WTC11 (cell line): Measurements from ENCODE around the gene SVOPL. TPM values are rescaled to one million over a fixed set of nuclear protein-coding genes. Genes with fewer than 3 reads are reported as not detected.

Source experiments
- ATAC-seq: fragments of 200-7000 bp; cut with Tn5 transposase; 2 replicates; pipeline ENCODE4 v1.10.0; 2021; ENCODE audit warnings: mild to moderate bottlenecking, moderate library complexity
- CTCF ChIA-PET: fragments of 300-600 bp; sonication (Branson Sonifier 250); formaldehyde crosslinking; loops from one replicate; lab custom pipeline; 2021; ENCODE audit warnings: antibody characterized with exemption; lab: Charles Lee
- POLR2A ChIA-PET: fragments of 350-600 bp; sonication (Branson Sonifier 250); formaldehyde crosslinking; loops from one replicate; lab custom pipeline; 2021; ENCODE audit warnings: antibody characterized with exemption; lab: Charles Lee
- DNase-seq: peaks from one replicate; pipeline ENCODE4 v3.0.0; 2021; ENCODE audit warnings: low spot score
- H3K27ac Mint-ChIP-seq: 2 replicates; pipeline ENCODE4 v1.8.0; 2021; ENCODE audit warnings: mixed read lengths
- H3K27me3 Mint-ChIP-seq: 2 replicates; pipeline ENCODE4 v1.8.0; 2021; ENCODE audit warnings: low read depth, mild to moderate bottlenecking, moderate library complexity, mixed read lengths
- H3K36me3 Mint-ChIP-seq: 2 replicates; pipeline ENCODE4 v1.8.0; 2021; ENCODE audit warnings: mixed read lengths
- H3K4me1 Mint-ChIP-seq: 2 replicates; pipeline ENCODE4 v1.8.0; 2022; ENCODE audit warnings: mixed read lengths
- H3K4me3 Mint-ChIP-seq: 2 replicates; pipeline ENCODE4 v1.8.0; 2021; ENCODE audit warnings: mild to moderate bottlenecking, moderate library complexity, mixed read lengths
- H3K9me3 Mint-ChIP-seq: 2 replicates; pipeline ENCODE4 v1.8.0; 2021; ENCODE audit warnings: mixed read lengths
- ATF2 ChIP-seq: sonication (generic); formaldehyde crosslinking; IDR thresholded peaks from 2 replicates; pipeline ENCODE4 v1.8.1; 2022; ENCODE audit warnings: low read depth, missing genetic modification reagents, borderline replicate concordance
- E2F5 ChIP-seq: sonication (generic); formaldehyde crosslinking; IDR thresholded peaks from 2 replicates; pipeline ENCODE4 v1.8.1; 2022; ENCODE audit warnings: mild to moderate bottlenecking, moderate library complexity, missing genetic modification reagents
- ETV6 ChIP-seq: sonication (generic); formaldehyde crosslinking; IDR thresholded peaks from 2 replicates; pipeline ENCODE4 v1.8.1; 2022; ENCODE audit warnings: mild to moderate bottlenecking, missing genetic modification reagents
- FOXP1 ChIP-seq: sonication (generic); formaldehyde crosslinking; IDR thresholded peaks from 2 replicates; pipeline ENCODE4 v1.8.0; 2022; ENCODE audit warnings: missing genetic modification reagents, mild to moderate bottlenecking, moderate library complexity, borderline replicate concordance
- FOXP4 ChIP-seq: sonication (generic); formaldehyde crosslinking; IDR thresholded peaks from 2 replicates; pipeline ENCODE4 v1.8.0; 2022; ENCODE audit warnings: mild to moderate bottlenecking, missing genetic modification reagents
- GABPB1 ChIP-seq: sonication (generic); formaldehyde crosslinking; IDR thresholded peaks from 2 replicates; pipeline ENCODE4 v1.8.1; 2023; ENCODE audit warnings: mild to moderate bottlenecking, missing genetic modification reagents
- GTF2I ChIP-seq: fragments of 250-450 bp; sonication (Bioruptor Pico); conservative IDR thresholded peaks from 2 replicates; pipeline ENCODE4 v1.4.0; 2021; ENCODE audit warnings: mild to moderate bottlenecking
- HMGXB4 ChIP-seq: sonication (generic); formaldehyde crosslinking; IDR thresholded peaks from 2 replicates; pipeline ENCODE4 v1.8.1; 2023; ENCODE audit warnings: mild to moderate bottlenecking, moderate library complexity, missing genetic modification reagents
- IRF1 ChIP-seq: sonication (generic); formaldehyde crosslinking; IDR thresholded peaks from 2 replicates; pipeline ENCODE4 v1.8.0; 2023; ENCODE audit warnings: missing genetic modification reagents
- MAX ChIP-seq: sonication (generic); formaldehyde crosslinking; IDR thresholded peaks from 2 replicates; pipeline ENCODE4 v1.8.0; 2022; ENCODE audit warnings: mild to moderate bottlenecking, missing genetic modification reagents
- MXD4 ChIP-seq: fragments of 250-450 bp; sonication (Bioruptor Pico); IDR thresholded peaks from 2 replicates; pipeline ENCODE4 v1.8.0; 2021; ENCODE audit warnings: mild to moderate bottlenecking, moderate library complexity, borderline replicate concordance
- MYBL2 ChIP-seq: sonication (generic); formaldehyde crosslinking; IDR thresholded peaks from 2 replicates; pipeline ENCODE4 v1.8.1; 2023; ENCODE audit warnings: mild to moderate bottlenecking, moderate library complexity, missing genetic modification reagents
- ZNF219 ChIP-seq: sonication (generic); formaldehyde crosslinking; IDR thresholded peaks from 2 replicates; pipeline ENCODE4 v1.8.0; 2023; ENCODE audit warnings: missing genetic modification reagents, mild to moderate bottlenecking, borderline replicate concordance
- ZNF425 ChIP-seq: fragments of 250-450 bp; sonication (Bioruptor Pico); conservative IDR thresholded peaks from 2 replicates; pipeline ENCODE4 v1.9.0; 2021; ENCODE audit warnings: mild to moderate bottlenecking
- total RNA-seq: library from RNA; stranded (reverse); gene quantifications from 3 replicates; pipeline ENCODE4 v1.2.3, GENCODE V29; 2021

SVOPL gene
- total RNA-seq, 1 experiment from 2014 or later: 1.9 TPM

GRCh38 chr7:138649506-138649905 is 51.7 kb downstream of the SVOPL start (continued):
- TF ChIP-seq ZNF425: no peak
- no peak for TF ChIP-seq HMGXB4 (CRISPR knock-in tag)
- no peak for TF ChIP-seq E2F5 (CRISPR knock-in tag)
- no peak for TF ChIP-seq MYBL2 (CRISPR knock-in tag)
- TF ChIP-seq MXD4 (CRISPR knock-in tag): no peak

- ChIA-PET POLR2A (no interaction called here), CTCF (interaction anchor here (0.6 to 2.0 kb wide), 11 partner anchors 10 to 148 kb away, joined by 3 to 11 read pairs (median 3); no protein-coding TSS in a partner anchor)
- H3K4me1 Mint-ChIP-seq: peaks cover 12% of the 10 kb centered on the region
Measured at GRCh38 chr7:138645284-138645683, 55.9 kb downstream of the SVOPL start.

GRCh38 chr7:138632826-138633602 is 68.1 kb downstream of the SVOPL start:
- TF ChIP-seq GABPB1 (CRISPR knock-in tag) (no peak), MAX (CRISPR knock-in tag) (no peak), ZNF219 (CRISPR knock-in tag) (no peak), MXD4 (CRISPR knock-in tag) (no peak)

More at GRCh38 chr7:138645284-138645683, 55.9 kb downstream of the SVOPL start:
- ATAC-seq (peak; percentile 81), DNase-seq (peak; percentile 47)
- no peaks in the 10 kb centered on the region for H3K36me3 Mint-ChIP-seq
- H3K9me3 Mint-ChIP-seq: no peaks in the 10 kb centered on the region
- no peak overlapping the region for H3K4me3 Mint-ChIP-seq
- H3K27me3 Mint-ChIP-seq: no peaks in the 10 kb centered on the region
- H3K27ac Mint-ChIP-seq: no peak overlapping the region
- TF ChIP-seq FOXP4 (CRISPR knock-in tag) (no peak), MAX (CRISPR knock-in tag) (peak; percentile 26; the same call in 1 of the 2 replicates)
- TF ChIP-seq, all 79 proteins: peak for 1

GRCh38 chr7:138632384-138632783 is 68.8 kb downstream of the SVOPL start:
- CTCF ChIA-PET: interaction anchor here (1.9 kb wide), 1 partner anchor 12 kb away, joined by 4 read pairs; no protein-coding TSS in a partner anchor
- H3K27ac Mint-ChIP-seq: no peak overlapping the region
- ATAC-seq (no peak), DNase-seq (no peak)
- POLR2A ChIA-PET: no interaction called here
- no peaks in the 10 kb centered on the region for H3K9me3 Mint-ChIP-seq
- no peaks in the 10 kb centered on the region for H3K27me3 Mint-ChIP-seq
- H3K4me1 Mint-ChIP-seq: peaks cover 15% of the 10 kb centered on the region
- no peak overlapping the region for H3K4me3 Mint-ChIP-seq
- no peaks in the 10 kb centered on the region for H3K36me3 Mint-ChIP-seq
- TF ChIP-seq GTF2I (no peak), ATF2 (CRISPR knock-in tag) (no peak), IRF1 (CRISPR knock-in tag) (no peak), FOXP4 (CRISPR knock-in tag) (no peak), ETV6 (CRISPR knock-in tag) (no peak), MAX (CRISPR knock-in tag) (no peak), FOXP1 (CRISPR knock-in tag) (no peak)

More at GRCh38 chr7:138632826-138633602, 68.1 kb downstream of the SVOPL start:
- no peaks in the 10 kb centered on the region for H3K36me3 Mint-ChIP-seq
- CTCF ChIA-PET: interaction anchor here (1.9 kb wide), 1 partner anchor 12 kb away, joined by 4 read pairs; no protein-coding TSS in a partner anchor
- H3K27me3 Mint-ChIP-seq: no peaks in the 10 kb centered on the region
- no peak overlapping the region for H3K4me3 Mint-ChIP-seq
- no peak for DNase-seq
- POLR2A ChIA-PET: no interaction called here
- no peak for ATAC-seq
- H3K9me3 Mint-ChIP-seq: no peaks in the 10 kb centered on the region
- no peak overlapping the region for H3K27ac Mint-ChIP-seq
- H3K4me1 Mint-ChIP-seq: peaks cover 15% of the 10 kb centered on the region
